CD8-positive, alpha-beta memory T cell (primary cell): Measurements from ENCODE around the gene HECW1. TPM values are rescaled to one million over a fixed set of nuclear protein-coding genes. Genes with fewer than 3 reads are reported as not detected.

Source experiments
- CTCF ChIA-PET: fragments of 350-600 bp; sonication (Branson Sonifier 250); formaldehyde crosslinking; loops from one replicate; lab custom pipeline; 2021; ENCODE audit warnings: antibody characterized with exemption; lab: Charles Lee
- POLR2A ChIA-PET: fragments of 350-600 bp; sonication (Branson Sonifier 250); formaldehyde crosslinking; loops from one replicate; lab custom pipeline; 2021; ENCODE audit warnings: antibody characterized with exemption; lab: Charles Lee
- DNase-seq, 5 donors: peaks; one replicate each; pipeline versions ENCODE4 v3.0.0 to v3.0.0-alpha.2; 2020 to 2022; ENCODE audit warnings: mixed read lengths in 1 of 5
- H3K27ac ChIP-seq: one replicate; pipeline ENCODE4 v1.7.0; 2013; ENCODE audit warnings: low read depth, mild to moderate bottlenecking, low read length, moderate library complexity
- H3K27me3 ChIP-seq: 2 replicates; pipeline ENCODE4 v1.7.0; 2013; ENCODE audit warnings: low read length, mild to moderate bottlenecking; ENCODE audit not compliant: insufficient read depth, poor library complexity, severe bottlenecking
- H3K36me3 ChIP-seq: 2 replicates; pipeline ENCODE4 v1.7.0; 2013; ENCODE audit warnings: mild to moderate bottlenecking, low read length, moderate library complexity; ENCODE audit not compliant: insufficient read depth
- H3K4me1 ChIP-seq: 2 replicates; pipeline ENCODE4 v1.7.0; 2013; ENCODE audit warnings: mild to moderate bottlenecking, low read length, moderate library complexity; ENCODE audit not compliant: insufficient read depth
- H3K4me3 ChIP-seq: 2 replicates; pipeline ENCODE4 v1.7.0; 2013; ENCODE audit warnings: mild to moderate bottlenecking, low read length
- H3K9me3 ChIP-seq: 2 replicates; pipeline ENCODE4 v1.7.0; 2013; ENCODE audit warnings: mild to moderate bottlenecking, low read length
- H3K27ac Mint-ChIP-seq, 8 donors: one replicate each; pipeline ENCODE4 v1.8.0; 2020 to 2021; ENCODE audit warnings: mixed read lengths in 8 of 8, mild to moderate bottlenecking in 6 of 8, inconsistent platforms in 3 of 8, moderate library complexity in 3 of 8
- H3K27me3 Mint-ChIP-seq, 2 donors: one replicate each; pipeline ENCODE4 v1.8.0; 2020 to 2021; ENCODE audit warnings: mixed read lengths in 2 of 2, mild to moderate bottlenecking in 1 of 2, moderate library complexity in 1 of 2
- H3K36me3 Mint-ChIP-seq, 3 donors: one replicate each; pipeline ENCODE4 v1.8.0; 2020 to 2021; ENCODE audit warnings: mixed read lengths in 3 of 3, inconsistent platforms in 1 of 3, mild to moderate bottlenecking in 1 of 3
- H3K4me1 Mint-ChIP-seq, 3 donors: one replicate each; pipeline ENCODE4 v1.8.0; 2020 to 2021; ENCODE audit warnings: mixed read lengths in 3 of 3, inconsistent platforms in 1 of 3, mild to moderate bottlenecking in 1 of 3
- H3K4me3 Mint-ChIP-seq, 7 donors: one replicate each; pipeline ENCODE4 v1.8.0; 2020 to 2021; ENCODE audit warnings: mixed read lengths in 7 of 7, mild to moderate bottlenecking in 6 of 7, moderate library complexity in 4 of 7, inconsistent platforms in 2 of 7
- H3K9me3 Mint-ChIP-seq, 5 donors: one replicate each; pipeline ENCODE4 v1.8.0; 2020 to 2022; ENCODE audit warnings: mixed read lengths in 5 of 5, mild to moderate bottlenecking in 3 of 5, moderate library complexity in 2 of 5, inconsistent platforms in 1 of 5
- polyA plus RNA-seq: library from polyadenylated mRNA; unstranded; fragments of 300-500 nt; fragmentation: Illumina TruSeq; gene quantifications from one replicate; pipeline ENCODE4 v1.2.3, GENCODE V29; 2021
- total RNA-seq, 2 experiments: library from RNA; stranded (reverse); gene quantifications; one replicate each; pipeline ENCODE4 v1.2.3, GENCODE V29; 2021

The HECW1 gene
- total and polyA plus RNA-seq, 3 experiments from 2014 or later: not detected

DNA sequence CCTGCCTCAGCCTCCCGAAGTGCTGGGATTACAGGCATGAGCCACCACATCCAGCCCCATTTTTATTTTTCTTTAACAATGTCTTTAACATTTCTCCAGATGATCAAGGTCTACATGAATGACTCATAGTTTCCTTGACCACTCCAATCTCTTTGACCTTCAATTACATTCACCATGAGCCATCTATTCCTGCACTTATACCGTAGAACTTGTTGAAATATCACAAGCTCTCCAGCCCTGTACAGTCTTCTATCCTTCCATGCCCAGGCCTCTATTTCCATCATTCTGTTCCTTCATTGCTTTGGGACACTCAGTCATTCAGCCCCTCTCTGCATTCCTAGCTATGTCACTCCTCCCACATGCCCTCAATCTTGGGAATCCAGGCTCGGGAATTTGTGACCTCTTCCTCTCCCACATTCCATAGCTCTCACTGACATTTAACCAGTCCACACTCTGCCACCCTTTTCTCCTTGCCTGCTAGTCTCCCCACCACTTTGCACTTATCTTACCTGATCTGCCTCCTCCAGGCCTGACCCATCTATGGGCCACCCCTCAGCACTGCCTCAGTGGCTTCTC lies 318.7 kb downstream of the HECW1 start:
- ChIA-PET CTCF (interaction anchor here (1.1 kb wide), 1 partner anchor 11 kb away, joined by 4 read pairs; no protein-coding TSS in a partner anchor), POLR2A (no interaction called here)

DNA sequence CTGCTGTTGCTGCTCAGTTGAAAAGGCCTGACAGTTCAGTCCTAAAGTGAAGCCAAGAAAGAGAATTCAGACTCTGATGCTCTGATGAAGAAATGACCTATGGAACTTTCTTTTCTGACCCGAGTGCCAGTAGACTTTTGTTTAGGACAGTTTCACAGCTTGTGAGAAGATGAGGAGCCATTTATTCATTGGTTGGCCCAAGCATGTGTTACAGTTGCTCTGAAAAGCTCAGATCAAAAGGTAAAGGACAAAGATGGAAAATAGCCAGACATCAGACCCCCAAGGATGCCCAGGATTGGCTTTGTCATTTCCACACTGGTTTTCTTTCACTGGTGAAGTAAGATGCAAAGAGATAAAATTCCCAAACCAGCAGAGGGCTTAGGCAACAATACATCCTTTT lies 321.2 kb downstream of the HECW1 start:
- H3K9me3 Mint-ChIP-seq: no peaks in the 10 kb centered on the region
- no peak overlapping the region for H3K4me3 Mint-ChIP-seq
- H3K27ac Mint-ChIP-seq: no peak overlapping the region
- Histone ChIP-seq H3K9me3 (no peaks in the 10 kb centered on the region), H3K36me3 (no peaks in the 10 kb centered on the region), H3K27me3 (no peaks in the 10 kb centered on the region), H3K4me1 (no peaks in the 10 kb centered on the region), H3K4me3 (no peak overlapping the region), H3K27ac (no peak overlapping the region)
- no peaks in the 10 kb centered on the region for H3K4me1 Mint-ChIP-seq
- POLR2A ChIA-PET: no interaction called here
- peaks cover 0 to 4% of the 10 kb centered on the region in 2 donors for H3K27me3 Mint-ChIP-seq
- CTCF ChIA-PET: no interaction called here
- no peak for DNase-seq
- no peaks in the 10 kb centered on the region for H3K36me3 Mint-ChIP-seq

More for the DNA sequence above, 318.7 kb downstream of the HECW1 start:
- H3K4me3 Mint-ChIP-seq: no peak overlapping the region
- no peaks in the 10 kb centered on the region for H3K36me3 Mint-ChIP-seq
- no peak overlapping the region for H3K4me3 ChIP-seq
- no peaks in the 10 kb centered on the region for H3K27me3 ChIP-seq
- no peak overlapping the region for H3K27ac ChIP-seq
- DNase-seq: no peak
- no peaks in the 10 kb centered on the region for H3K9me3 ChIP-seq
- H3K36me3 ChIP-seq: no peaks in the 10 kb centered on the region
- peaks cover 0 to 4% of the 10 kb centered on the region in 2 donors for H3K27me3 Mint-ChIP-seq
- H3K9me3 Mint-ChIP-seq: peaks cover 0 to 4% (median 0%) of the 10 kb centered on the region in 5 donors
- no peaks in the 10 kb centered on the region for H3K4me1 Mint-ChIP-seq
- H3K4me1 ChIP-seq: no peaks in the 10 kb centered on the region
- H3K27ac Mint-ChIP-seq: no peak overlapping the region

DNA sequence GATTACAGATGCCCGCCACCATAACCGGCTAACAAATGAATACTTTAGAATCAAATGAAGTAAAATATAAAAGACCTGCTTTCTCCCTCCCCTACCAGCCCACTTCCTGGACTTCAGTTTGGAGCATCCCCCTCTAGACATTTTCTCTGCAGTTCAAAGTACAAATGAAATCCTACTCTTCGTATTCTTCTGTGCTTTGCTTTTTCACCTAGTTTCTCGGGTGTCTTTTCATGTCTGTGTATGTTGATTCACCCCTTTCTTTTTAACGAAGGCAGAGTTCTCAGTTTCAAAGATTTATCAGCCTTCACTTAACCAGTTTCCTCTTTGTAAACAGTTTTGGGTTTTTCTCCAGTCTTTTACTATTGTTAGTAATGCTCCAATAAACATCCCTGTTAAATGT lies 324.6 kb downstream of the HECW1 start:
- POLR2A ChIA-PET: no interaction called here
- Mint-ChIP-seq H3K36me3 (no peaks in the 10 kb centered on the region), H3K4me3 (no peak overlapping the region), H3K27me3 (peaks cover 0 to 4% of the 10 kb centered on the region in 2 donors), H3K27ac (no peak overlapping the region), H3K9me3 (no peaks in the 10 kb centered on the region), H3K4me1 (no peaks in the 10 kb centered on the region)
- no peaks in the 10 kb centered on the region for H3K36me3 ChIP-seq
- H3K4me1 ChIP-seq: no peaks in the 10 kb centered on the region
- DNase-seq: no peak
- H3K27ac ChIP-seq: no peak overlapping the region
- CTCF ChIA-PET: no interaction called here
- H3K4me3 ChIP-seq: no peak overlapping the region
- H3K9me3 ChIP-seq: no peaks in the 10 kb centered on the region
- H3K27me3 ChIP-seq: no peaks in the 10 kb centered on the region

DNA sequence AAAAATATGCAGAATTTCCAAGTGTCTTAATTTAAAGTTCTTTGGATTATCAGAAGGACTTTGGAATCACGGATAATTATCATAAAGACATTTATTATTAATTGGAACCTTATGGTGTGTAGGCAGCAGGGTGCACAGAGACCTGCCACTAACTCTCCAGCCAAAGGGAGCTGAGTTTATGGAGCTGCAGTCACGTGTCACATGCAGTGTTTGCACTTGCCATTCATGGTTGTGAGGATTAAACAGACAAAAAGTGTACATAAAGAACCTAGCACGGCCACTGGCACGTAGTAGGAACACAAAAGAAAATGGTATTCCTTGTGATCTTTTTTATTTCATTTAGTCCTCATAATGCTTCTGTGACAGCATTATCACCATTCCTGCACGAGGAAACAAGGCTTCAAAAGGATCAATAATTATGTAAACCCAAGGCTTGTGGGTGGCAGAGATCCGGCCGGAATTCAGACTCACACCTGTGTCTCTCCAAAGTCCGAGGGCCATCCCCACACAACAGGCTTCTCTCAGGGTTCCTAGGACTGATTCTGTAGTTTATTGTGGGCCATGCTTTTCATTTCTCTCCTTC lies 326.5 kb downstream of the HECW1 start:
- H3K27ac ChIP-seq: no peak overlapping the region
- H3K4me1 ChIP-seq: no peaks in the 10 kb centered on the region
- Mint-ChIP-seq H3K9me3 (no peaks in the 10 kb centered on the region), H3K27ac (no peak overlapping the region), H3K4me1 (no peaks in the 10 kb centered on the region), H3K36me3 (no peaks in the 10 kb centered on the region), H3K4me3 (no peak overlapping the region), H3K27me3 (peaks cover 0 to 13% of the 10 kb centered on the region in 2 donors)
- no peaks in the 10 kb centered on the region for H3K36me3 ChIP-seq
- ChIA-PET POLR2A (no interaction called here), CTCF (interaction anchor here (0.9 to 1.4 kb wide), 4 partner anchors 11 to 283 kb away, joined by 3 to 6 read pairs (median 4); no protein-coding TSS in a partner anchor)
- H3K27me3 ChIP-seq: no peaks in the 10 kb centered on the region
- no peak for DNase-seq
- no peak overlapping the region for H3K4me3 ChIP-seq
- no peaks in the 10 kb centered on the region for H3K9me3 ChIP-seq

DNA sequence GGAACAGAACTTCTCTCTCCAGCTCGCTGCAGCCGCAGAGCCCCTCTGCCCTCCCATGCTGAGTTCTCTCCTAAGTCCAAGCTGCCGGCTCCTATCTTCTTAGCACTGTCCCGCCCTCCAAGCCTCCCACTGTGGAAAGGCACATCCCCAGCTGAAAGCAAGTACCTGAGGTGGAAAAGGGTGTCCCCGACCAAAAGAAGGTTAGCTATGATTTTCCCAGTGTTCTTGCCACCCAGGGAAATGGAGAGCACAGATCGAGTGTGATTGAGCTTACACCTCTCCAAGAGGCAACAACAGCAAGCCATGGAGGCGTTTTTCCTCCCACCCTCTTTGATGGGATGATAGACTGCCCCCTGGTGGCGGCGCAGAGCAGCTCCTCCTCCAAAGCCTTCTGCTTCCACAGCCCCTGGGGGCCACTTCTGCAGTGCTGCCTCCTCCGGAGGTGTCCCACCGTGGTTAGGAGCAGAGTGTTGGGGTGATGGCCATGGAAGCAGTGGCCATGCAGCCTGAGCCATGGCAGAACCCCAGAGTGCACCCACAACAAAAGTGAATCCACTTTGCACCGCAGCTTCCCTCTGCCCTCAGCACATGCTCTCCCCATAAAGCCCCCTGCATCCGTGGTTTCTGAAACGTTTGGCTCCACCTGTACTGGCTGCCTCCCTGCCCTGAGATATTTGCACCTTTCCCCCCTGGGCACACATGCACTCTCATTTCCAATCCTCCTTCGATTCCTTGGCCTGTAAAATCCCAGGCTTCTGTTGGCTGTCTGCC lies 327.4 kb downstream of the HECW1 start:
- Mint-ChIP-seq H3K36me3 (no peaks in the 10 kb centered on the region), H3K27ac (peak overlapping the region in 1 of 8 donors; percentile 65), H3K4me1 (no peaks in the 10 kb centered on the region), H3K27me3 (peaks cover 0 to 15% of the 10 kb centered on the region in 2 donors), H3K9me3 (no peaks in the 10 kb centered on the region), H3K4me3 (no peak overlapping the region)
- no peaks in the 10 kb centered on the region for H3K9me3 ChIP-seq
- POLR2A ChIA-PET: no interaction called here
- no peak overlapping the region for H3K27ac ChIP-seq
- H3K27me3 ChIP-seq: no peaks in the 10 kb centered on the region
- H3K36me3 ChIP-seq: no peaks in the 10 kb centered on the region
- peak in 4 of 5 donors; percentile 15 to 61 (median 30) for DNase-seq
- CTCF ChIA-PET: interaction anchor here (0.9 to 1.4 kb wide), 4 partner anchors 10 to 283 kb away, joined by 3 to 6 read pairs (median 4); no protein-coding TSS in a partner anchor
- no peak overlapping the region for H3K4me3 ChIP-seq
- no peaks in the 10 kb centered on the region for H3K4me1 ChIP-seq

DNA sequence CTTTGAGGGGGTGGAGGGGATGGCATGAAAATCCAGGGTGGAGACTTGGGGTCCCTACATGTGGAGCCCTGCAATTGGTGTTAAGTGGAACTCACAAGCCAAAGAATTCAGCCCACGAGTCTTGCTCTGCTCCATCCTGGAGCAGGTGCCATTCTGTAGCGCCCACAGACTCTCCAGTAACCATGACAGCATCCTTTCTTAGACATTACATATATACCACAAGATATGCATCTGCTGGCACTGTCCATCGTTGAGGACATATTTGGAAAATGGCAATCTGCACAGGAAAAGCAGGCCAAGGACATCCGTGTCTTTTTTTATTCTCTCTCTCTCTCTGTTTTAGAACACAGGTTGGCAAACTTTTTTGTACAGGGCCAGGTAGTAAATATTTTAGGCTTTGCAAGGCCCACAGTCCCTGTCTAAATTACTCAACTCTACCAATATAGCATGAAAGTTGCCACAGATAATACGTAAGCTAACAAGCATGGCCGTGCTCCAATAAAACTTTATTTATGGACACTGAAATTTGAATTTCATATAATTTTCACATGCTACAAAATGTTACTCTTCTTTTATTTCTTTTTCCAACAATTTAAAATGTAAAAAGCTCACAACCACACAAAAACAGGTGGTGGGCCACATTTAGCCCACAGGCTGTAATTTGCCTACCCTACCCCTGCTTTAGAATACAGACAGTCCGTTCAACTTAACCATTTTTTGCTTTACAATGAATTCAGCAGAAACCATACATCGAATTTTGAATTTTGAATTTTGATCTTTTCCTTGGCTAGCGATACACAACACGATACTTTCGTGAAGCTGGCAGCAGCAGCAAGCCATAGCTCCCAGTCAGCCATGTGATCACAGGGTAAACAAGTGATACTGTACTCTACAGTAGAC lies 329.0 kb downstream of the HECW1 start:
- no peaks in the 10 kb centered on the region for H3K4me1 ChIP-seq
- H3K36me3 ChIP-seq: no peaks in the 10 kb centered on the region
- H3K27me3 ChIP-seq: no peaks in the 10 kb centered on the region
- Mint-ChIP-seq H3K27me3 (peaks cover 0 to 23% of the 10 kb centered on the region in 2 donors), H3K4me1 (no peaks in the 10 kb centered on the region), H3K27ac (no peak overlapping the region), H3K4me3 (no peak overlapping the region), H3K9me3 (no peaks in the 10 kb centered on the region), H3K36me3 (no peaks in the 10 kb centered on the region)
- H3K27ac ChIP-seq: no peak overlapping the region
- POLR2A ChIA-PET: no interaction called here
- H3K4me3 ChIP-seq: no peak overlapping the region
- DNase-seq: no peak
- no peaks in the 10 kb centered on the region for H3K9me3 ChIP-seq
- CTCF ChIA-PET: interaction anchor here (1.1 to 1.8 kb wide), 2 partner anchors 11 to 13 kb away, joined by 4 to 5 read pairs; no protein-coding TSS in a partner anchor

DNA sequence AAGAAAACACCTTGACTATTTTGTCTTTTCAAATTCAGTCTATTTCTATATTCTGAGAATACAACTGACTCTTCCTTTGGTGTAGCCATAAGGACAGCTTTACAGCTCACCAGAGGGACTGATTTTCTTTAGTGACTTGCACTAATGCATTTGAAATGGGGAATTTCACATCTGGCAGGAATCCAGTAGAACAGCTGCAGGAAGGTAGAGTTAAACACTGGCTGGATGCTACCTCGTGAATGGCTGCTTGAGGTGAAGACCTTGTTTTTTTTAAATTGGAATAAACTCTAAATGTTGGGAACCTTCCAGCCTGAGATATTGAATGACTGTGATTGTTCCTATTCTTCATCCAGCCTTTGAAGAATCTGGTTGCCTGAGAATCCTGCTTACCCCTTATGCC lies 330.9 kb downstream of the HECW1 start:
- POLR2A ChIA-PET: no interaction called here
- Histone ChIP-seq H3K4me1 (no peaks in the 10 kb centered on the region), H3K4me3 (no peak overlapping the region), H3K27me3 (no peaks in the 10 kb centered on the region), H3K36me3 (no peaks in the 10 kb centered on the region), H3K27ac (no peak overlapping the region), H3K9me3 (no peaks in the 10 kb centered on the region)
- no peaks in the 10 kb centered on the region for H3K4me1 Mint-ChIP-seq
- DNase-seq: no peak
- CTCF ChIA-PET: interaction anchor here (1.4 kb wide), 1 partner anchor 385 kb away, joined by 3 read pairs; no protein-coding TSS in a partner anchor
- no peak overlapping the region for H3K27ac Mint-ChIP-seq
- no peaks in the 10 kb centered on the region for H3K36me3 Mint-ChIP-seq
- peaks cover 0 to 23% of the 10 kb centered on the region in 2 donors for H3K27me3 Mint-ChIP-seq
- no peak overlapping the region for H3K4me3 Mint-ChIP-seq
- H3K9me3 Mint-ChIP-seq: no peaks in the 10 kb centered on the region
